Upper lobe of left lung (tissue), 6 donors: ENCODE measurements around the gene DNAH10. TPM values are rescaled to one million over a fixed set of nuclear protein-coding genes. Genes with fewer than 3 reads are reported as not detected.

ENCODE experiments used
- ATAC-seq, 2 donors: fragments of 200-7000 bp; cut with Tn5 transposase; one replicate each; pipeline ENCODE4 v1.9.1; 2022; ENCODE audit warnings: mild to moderate bottlenecking in 2 of 2, moderate library complexity in 2 of 2; ENCODE audit not compliant: low FRiP score in 2 of 2
- DNase-seq, 2 donors: peaks; one replicate each; pipeline ENCODE4 v3.0.0-alpha.2; 2019 to 2020
- H3K27ac ChIP-seq, 4 donors: fragments of 200-600 bp; sonication (generic); one replicate each; pipeline ENCODE4 v1.5.1; 2016 to 2019
- H3K27me3 ChIP-seq, 4 donors: fragments of 200-600 bp; sonication (generic); one replicate each; pipeline ENCODE4 v1.5.1; 2017 to 2019
- H3K36me3 ChIP-seq, 4 donors: fragments of 200-600 bp; sonication (generic); one replicate each; pipeline ENCODE4 v1.5.1; 2016 to 2019
- H3K4me1 ChIP-seq, 4 donors: fragments of 200-600 bp; sonication (generic); one replicate each; pipeline ENCODE4 v1.5.1; 2018 to 2019
- H3K4me3 ChIP-seq, 4 donors: fragments of 200-600 bp; sonication (generic); one replicate each; pipeline ENCODE4 v1.5.1; 2017 to 2019; ENCODE audit warnings: mild to moderate bottlenecking in 2 of 4, moderate library complexity in 1 of 4
- H3K9me3 ChIP-seq, 4 donors: fragments of 200-600 bp; sonication (generic); one replicate each; pipeline ENCODE4 v1.5.1; 2018 to 2019
- CTCF ChIP-seq, 6 experiments: fragments of 450-650 bp in 4 of 6; fragments of 200-600 bp in 2 of 6; sonication (generic) in 2 of 6; IDR thresholded peaks; one replicate each; pipeline ENCODE4 v1.5.1; 2016 to 2019; ENCODE audit warnings: antibody characterized with exemption in 6 of 6
- EP300 ChIP-seq, 4 donors: sonication (generic); formaldehyde crosslinking; IDR thresholded peaks; one replicate each; pipeline ENCODE4 v1.5.1; 2017; ENCODE audit warnings: antibody characterized with exemption in 4 of 4, control low read depth in 2 of 4
- POLR2A ChIP-seq, 4 donors: fragments of 450-650 bp; IDR thresholded peaks; one replicate each; pipeline ENCODE4 v1.5.1; 2016 to 2017; ENCODE audit warnings: antibody characterized with exemption in 4 of 4, mild to moderate bottlenecking in 2 of 4
- POLR2AphosphoS5 ChIP-seq, 2 donors: sonication (generic); formaldehyde crosslinking; IDR thresholded peaks; one replicate each; pipeline ENCODE4 v1.5.1; 2017; ENCODE audit warnings: antibody characterized with exemption in 2 of 2
- WGBS, 2 donors: methylation state at CpG; one replicate each; pipeline ENCODE4 v1.1.5; 2017 to 2018; 5-methylcytosine and 5-hydroxymethylcytosine counted together
- total RNA-seq, 6 donors: library from RNA; depleted of rRNA in 4 of 6; stranded (reverse); fragments of >200 nt in 4 of 6; gene quantifications; one replicate each; pipeline versions ENCODE4 v1.1.0 to v1.2.1, GENCODE V29; 2016 to 2021
- donor health status: DM: no; HTN: no; CAD: no; lungs with moderate emphysema.
- donor health status: DM: no; HTN: yes; CAD: no; lungs with severe emphysema.

DNAH10 gene
- total RNA-seq, 6 donors from 2014 or later = 0.31 to 46.0 (median 8.3) TPM

DNA sequence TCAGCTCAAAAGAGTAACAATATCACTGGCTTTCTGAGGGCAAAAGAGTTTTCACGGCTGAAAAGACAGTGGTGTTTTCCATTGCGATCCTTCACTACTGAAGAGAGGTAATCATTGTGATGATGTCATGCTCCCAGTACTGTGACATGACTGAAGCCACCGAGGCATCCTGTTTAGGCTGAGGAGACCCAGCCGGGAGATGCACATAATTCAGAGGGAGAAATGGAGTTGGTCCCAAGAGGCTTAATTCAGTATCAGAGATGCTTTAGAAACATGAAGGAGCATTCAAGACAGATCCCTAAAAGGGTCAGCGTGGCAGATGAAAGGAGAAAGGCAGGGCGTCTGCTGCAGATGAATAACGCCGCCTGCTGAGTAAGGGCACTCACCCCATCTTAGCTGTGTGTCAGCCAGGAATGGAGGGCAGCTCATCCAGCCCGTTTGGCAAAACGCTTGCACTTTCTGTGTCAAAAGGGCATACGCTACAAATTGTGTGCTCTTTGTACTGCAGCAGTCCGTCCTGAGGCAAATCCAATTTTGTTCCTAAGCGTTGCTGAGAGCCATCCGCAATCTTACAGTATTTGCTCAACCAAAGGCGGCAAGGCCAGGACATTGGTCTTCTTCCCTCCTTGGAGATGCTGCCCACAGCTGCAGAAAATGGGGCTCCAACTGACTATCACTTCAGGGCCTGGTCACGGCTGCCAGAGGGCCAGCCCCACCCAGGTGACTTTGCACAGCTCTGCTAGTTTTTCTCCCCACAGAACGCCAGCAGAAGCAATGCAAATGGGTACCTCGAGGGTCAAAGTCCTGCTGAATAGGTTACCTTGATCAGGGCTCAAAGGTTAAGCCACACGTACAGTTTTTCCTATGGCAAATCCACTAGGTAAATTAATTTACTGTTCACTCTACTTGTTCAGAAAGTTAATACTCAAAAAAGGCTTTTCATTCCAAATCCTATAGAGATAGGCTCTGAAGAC lies 187.0 kb downstream of the DNAH10 start:
- no peak overlapping the region for H3K4me3 ChIP-seq
- TF ChIP-seq CTCF (IDR thresholded peaks at IDR 0.05) = no peak
- peaks cover 0 to 11% (median 3%) of the 10 kb centered on the region in 4 donors for H3K36me3 ChIP-seq
- ATAC-seq = no peak
- H3K27me3 ChIP-seq = no peaks in the 10 kb centered on the region
- peaks cover 22 to 33% (median 32%) of the 10 kb centered on the region in 4 donors for H3K4me1 ChIP-seq
- H3K27ac ChIP-seq = no peak overlapping the region
- 86 to 88% methylated on average over 19 of the region's 19 CpGs for WGBS, 2 donors
- DNase-seq = no peak
- H3K9me3 ChIP-seq = no peaks in the 10 kb centered on the region

DNA sequence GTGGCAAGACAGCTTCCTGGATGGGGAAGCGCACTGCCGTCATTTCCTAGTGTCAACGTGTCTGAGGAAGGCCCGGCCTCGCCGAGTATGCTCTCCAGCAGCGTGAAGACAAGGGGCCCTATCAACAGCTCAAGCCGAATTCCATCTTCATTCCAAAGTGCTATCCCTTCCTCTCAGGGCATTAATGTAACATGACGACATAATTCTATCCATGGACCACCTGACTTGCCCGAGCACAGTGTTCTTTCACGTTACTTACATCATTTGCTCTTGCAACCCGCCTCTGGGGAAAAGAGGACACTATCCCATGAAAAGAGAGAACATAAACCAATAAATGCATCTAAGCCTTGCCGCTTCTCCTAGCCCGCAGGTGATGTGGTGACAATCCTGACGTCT lies 187.7 kb downstream of the DNAH10 start:
- TF ChIP-seq POLR2A (IDR thresholded peaks at IDR 0.05) (no peak), EP300 (IDR thresholded peaks at IDR 0.05) (no peak), CTCF (IDR thresholded peaks at IDR 0.05) (no peak)
- H3K36me3 ChIP-seq = peaks cover 0 to 4% (median 0%) of the 10 kb centered on the region in 4 donors
- WGBS, 2 donors = 93 to 94% methylated on average over 15 of the region's 15 CpGs
- DNase-seq = no peak
- H3K4me1 ChIP-seq = peaks cover 22 to 33% (median 31%) of the 10 kb centered on the region in 4 donors
- H3K27me3 ChIP-seq = no peaks in the 10 kb centered on the region
- H3K27ac ChIP-seq = no peak overlapping the region
- H3K4me3 ChIP-seq = no peak overlapping the region
- ATAC-seq = no peak
- no peaks in the 10 kb centered on the region for H3K9me3 ChIP-seq

DNA sequence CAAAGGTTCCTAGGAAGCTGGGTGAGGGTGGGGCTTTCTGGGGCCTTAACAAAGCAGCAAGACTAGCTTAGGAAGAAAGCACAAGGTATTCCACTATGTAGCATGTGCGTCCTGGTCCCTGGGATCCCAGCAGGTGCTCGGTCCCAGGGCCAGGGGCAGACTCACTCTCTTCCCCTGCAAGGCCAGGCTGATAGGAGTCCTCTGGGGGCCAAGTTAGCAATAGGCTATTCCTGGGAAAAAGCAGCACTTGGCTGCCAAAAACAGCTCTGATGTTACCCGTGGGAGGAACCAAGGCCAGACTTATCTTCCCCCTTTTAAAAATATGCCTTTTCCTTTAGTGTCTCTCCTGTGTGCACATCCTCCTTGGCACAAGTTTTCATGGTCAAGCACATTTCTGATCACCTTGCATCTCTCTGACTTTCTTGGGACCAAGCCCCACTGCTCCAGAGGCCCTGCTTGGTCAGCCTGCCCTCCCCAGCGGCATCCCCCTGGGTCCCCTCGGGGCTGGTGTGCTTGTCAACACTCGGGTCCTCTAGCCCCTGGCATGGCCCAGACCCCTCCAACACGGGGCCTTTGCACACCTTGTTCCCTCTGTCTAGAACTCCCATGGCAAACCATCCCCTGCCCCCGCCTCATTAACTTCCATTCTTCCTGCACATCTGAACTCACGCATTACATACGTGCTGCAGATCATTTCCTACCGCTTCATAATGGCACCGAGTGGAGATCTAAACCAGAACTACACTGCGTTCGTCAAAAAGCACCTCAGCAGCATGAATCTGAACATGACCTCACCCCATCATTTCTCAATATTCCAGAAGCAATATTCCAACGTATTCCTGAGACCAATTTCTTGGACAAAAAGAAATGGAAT lies 188.6 kb downstream of the DNAH10 start:
- Histone ChIP-seq H3K9me3 (no peaks in the 10 kb centered on the region), H3K27me3 (no peaks in the 10 kb centered on the region), H3K36me3 (no peaks in the 10 kb centered on the region), H3K27ac (no peak overlapping the region), H3K4me1 (peaks cover 22 to 33% (median 31%) of the 10 kb centered on the region in 4 donors), H3K4me3 (no peak overlapping the region)
- ATAC-seq = no peak
- no peak for DNase-seq
- 93% methylated on average over 15 of the region's 15 CpGs for WGBS, 2 donors
- TF ChIP-seq EP300 (IDR thresholded peaks at IDR 0.05) (no peak), POLR2A (IDR thresholded peaks at IDR 0.05) (no peak), POLR2AphosphoS5 (IDR thresholded peaks at IDR 0.05) (no peak), CTCF (IDR thresholded peaks at IDR 0.05) (no peak)

DNA sequence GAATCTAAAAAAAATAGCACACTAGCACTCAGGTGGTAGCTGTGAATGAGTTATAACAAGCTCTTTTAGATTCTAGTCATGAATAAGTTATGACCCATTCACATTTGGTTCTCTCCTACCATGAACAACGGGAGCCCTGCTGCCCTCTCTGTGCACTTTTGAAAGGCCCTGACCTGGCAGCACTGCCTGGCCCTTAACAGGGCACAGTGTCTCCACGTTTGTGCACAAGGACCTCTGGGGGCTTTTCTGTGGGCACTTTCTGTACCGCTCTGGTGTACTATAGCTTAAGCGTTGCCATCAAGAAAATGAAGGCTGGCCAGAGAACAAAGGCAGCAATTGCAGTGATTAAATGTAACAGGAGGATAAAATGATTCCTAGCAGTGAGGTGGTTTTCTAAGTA lies 189.4 kb downstream of the DNAH10 start:
- no peaks in the 10 kb centered on the region for H3K27me3 ChIP-seq
- DNase-seq = no peak
- H3K27ac ChIP-seq = peak overlapping the region; percentile 36 to 60 (median 46)
- H3K36me3 ChIP-seq = no peaks in the 10 kb centered on the region
- no peak overlapping the region for H3K4me3 ChIP-seq
- TF ChIP-seq CTCF (IDR thresholded peaks at IDR 0.05) (no peak), POLR2A (IDR thresholded peaks at IDR 0.05) (no peak), EP300 (IDR thresholded peaks at IDR 0.05) (no peak)
- peaks cover 18 to 30% (median 27%) of the 10 kb centered on the region in 4 donors for H3K4me1 ChIP-seq
- ATAC-seq = no peak
- no peaks in the 10 kb centered on the region for H3K9me3 ChIP-seq
- WGBS, 2 donors = 79 to 91% methylated on average over 4 of the region's 4 CpGs
